Frontal cortex (tissue), 4 donors: ENCODE measurements around the gene GRAMD1B. TPM values are rescaled to one million over a fixed set of nuclear protein-coding genes. Genes with fewer than 3 reads are reported as not detected.
"Not testable (repeated sequence)": the region's sequence is repeated elsewhere in the genome, so short reads cannot be mapped to it uniquely, and the experiment has no call there.

Experiments used
- DNase-seq, 2 donors: peaks; one replicate each; pipeline ENCODE4 v3.0.0; 2012; ENCODE audit warnings: low spot score in 2 of 2
- FAIRE-seq: peaks from 2 replicates; lab custom pipeline; 2012; peaks lifted over from hg19 to GRCh38; lab: Jason Lieb, UNC
- total RNA-seq: library from RNA; depleted of rRNA; stranded (reverse); fragments of >200 nt; gene quantifications from one replicate; pipeline ENCODE4 v1.2.3, GENCODE V29; 2014
- donor health status: control.
- donor health status: control.
- donor health status: control.

GRAMD1B gene
- total RNA-seq, 1 donor from 2014 or later: 39.9 TPM

DNA sequence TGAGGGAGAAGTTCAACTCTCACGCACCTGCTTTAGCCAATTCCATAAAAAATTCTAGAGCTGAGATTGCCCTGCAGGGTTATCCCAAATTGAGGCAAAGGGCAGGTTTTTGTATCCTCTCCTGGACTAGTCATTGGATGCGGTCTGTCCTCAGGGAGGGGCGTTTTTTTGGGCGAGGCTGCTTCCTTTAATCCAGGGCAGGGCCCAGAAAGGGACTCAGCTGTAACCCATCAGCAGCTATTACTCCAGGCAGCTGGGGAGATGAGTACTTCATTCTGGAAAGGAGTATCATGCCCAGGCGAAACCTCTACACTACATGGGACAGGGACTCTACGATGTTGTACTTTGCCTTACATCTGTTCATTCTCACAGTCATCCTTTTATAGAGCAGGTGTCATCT, 121.0 kb downstream of the GRAMD1B start:
- DNase-seq (no peak), FAIRE-seq (no peak)

DNA sequence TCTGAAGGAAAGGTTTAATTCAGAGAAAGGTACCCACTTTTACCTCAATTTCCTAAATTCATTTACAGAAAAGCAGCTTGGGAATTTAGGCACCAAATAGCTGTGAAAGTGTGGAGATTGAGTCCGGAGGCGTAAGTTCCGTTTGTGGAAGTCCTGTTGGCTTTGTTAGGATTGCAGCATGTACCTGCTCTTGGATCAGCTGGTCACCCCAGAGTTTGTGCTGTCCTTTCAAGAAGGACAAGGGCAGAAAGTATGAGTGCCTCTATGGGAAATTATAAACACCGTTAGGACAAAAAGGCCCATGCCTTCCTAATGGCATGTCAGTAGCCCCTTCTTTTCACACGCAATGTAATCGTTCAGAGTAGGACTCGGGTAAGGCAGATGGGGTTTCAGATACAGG, 126.6 kb downstream of the GRAMD1B start:
- DNase-seq (no peak), FAIRE-seq (no peak)

DNA sequence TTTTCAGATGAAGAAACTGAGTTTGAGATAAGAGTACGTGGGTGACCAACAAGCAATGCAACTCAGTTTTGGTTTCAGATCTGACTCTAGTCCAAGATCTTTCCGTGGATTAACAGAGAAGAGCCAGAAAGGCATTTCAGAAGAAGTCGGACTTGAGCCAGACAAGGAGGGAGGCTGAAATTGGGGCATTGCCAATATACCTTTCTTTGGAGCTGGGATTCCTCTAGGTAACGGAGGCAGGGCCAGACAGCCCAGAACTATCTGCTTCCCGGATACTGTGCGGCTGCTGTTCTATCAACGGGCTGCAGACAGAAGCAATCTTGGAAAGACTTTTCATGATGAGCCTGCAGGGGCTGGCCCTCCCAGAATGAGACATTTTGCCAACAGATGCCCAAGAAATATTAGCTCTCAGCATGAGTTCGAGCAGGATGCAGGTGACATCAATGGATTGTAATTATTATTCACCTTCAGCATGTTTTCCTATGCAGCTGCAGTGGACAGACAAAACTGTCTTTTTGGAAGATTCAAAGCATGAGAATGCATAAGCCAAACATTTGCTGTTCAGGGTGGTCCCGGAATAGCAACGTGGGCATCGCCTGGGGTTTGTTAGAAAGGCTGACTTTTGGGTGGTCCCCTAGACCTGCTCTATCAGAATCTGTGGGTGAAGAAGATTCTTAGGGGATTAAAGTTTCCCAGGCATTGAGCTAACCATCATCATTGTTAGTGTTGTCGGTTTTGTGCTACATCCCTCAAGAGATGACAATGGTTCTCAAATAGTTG, 128.7 kb downstream of the GRAMD1B start:
- no peak for FAIRE-seq
- DNase-seq: no peak

DNA sequence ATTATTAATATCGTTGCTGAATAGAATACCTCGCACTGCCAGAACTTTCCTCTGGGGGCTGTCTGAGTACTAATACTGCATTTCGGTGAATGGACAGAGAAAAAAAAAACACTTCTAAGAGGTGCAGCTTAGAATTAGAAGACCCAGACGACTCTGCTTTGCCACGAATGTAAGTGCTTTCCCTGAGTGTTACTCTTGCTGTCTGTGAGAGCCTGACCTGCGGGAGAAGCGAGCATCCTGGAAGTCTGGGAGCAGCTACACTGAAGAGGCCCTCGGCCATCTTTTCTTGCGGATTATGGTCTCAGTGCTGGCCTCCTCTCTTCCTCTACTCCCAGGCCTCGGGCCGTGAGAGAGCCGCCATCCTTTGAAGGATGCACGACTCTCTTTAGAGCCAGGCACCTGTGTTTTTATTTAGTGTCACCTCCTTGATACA, 129.5 kb downstream of the GRAMD1B start:
- DNase-seq: no peak
- FAIRE-seq: no peak

DNA sequence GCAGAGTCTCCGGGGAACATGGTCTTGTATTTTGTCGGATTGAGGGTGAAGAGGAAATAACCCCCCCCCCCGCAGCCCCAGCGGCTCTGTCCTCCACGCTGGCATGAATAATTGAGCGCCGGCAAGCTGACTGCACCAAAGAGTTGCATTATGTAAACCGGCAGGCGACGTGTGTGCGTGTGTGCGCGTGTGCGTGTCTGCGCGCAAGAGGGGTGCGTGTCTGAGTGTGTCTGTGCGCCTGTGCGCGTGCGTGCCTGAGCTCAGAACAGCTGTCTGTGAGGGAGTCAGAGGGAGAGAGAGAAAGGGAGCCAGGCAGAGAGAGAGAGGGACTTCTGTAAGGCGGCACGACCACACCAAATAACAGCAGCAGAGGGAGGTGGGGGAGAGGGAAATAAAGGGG, 129.9 kb downstream of the GRAMD1B start:
- FAIRE-seq (no peak), DNase-seq (no peak)

DNA sequence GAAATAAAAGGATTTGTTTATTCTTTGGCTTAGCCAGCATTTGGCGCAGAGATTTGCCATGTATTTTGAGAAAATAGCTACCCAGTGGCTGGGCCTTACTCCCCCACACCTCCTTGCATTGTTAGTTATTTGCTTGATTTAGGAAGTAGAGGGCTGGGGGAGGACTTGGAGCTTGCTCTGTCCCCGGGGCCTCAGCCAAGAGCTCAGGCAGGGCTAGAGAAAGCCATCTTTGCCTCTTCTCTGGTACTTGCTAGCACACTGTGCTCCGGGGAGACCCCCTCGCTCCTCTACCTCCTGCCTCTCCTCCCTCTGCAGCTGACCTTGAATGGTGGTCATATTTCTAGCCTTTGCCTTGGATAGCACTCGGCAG, 131.3 kb downstream of the GRAMD1B start:
- DNase-seq: no peak
- no peak for FAIRE-seq

DNA sequence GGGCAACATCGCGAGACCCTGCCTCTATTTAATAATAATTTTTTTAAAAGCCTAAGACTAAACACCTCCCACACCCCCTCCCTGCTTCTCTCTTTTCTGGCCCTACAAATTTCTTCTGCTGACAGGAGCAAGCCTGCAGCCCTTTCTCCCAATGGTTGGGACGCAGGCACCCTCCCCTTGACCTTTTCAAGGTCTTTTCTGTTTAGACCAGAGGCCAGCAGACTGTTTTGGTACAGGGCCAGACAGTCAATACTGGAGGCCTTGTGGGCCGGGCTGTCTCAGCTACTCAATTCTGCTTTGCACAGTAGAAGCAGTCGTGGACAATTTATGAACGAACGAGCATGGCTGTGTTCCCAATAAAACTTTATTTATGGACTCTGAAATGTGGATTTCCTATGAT, 132.1 kb downstream of the GRAMD1B start:
- DNase-seq: no peak
- FAIRE-seq: no peak

DNA sequence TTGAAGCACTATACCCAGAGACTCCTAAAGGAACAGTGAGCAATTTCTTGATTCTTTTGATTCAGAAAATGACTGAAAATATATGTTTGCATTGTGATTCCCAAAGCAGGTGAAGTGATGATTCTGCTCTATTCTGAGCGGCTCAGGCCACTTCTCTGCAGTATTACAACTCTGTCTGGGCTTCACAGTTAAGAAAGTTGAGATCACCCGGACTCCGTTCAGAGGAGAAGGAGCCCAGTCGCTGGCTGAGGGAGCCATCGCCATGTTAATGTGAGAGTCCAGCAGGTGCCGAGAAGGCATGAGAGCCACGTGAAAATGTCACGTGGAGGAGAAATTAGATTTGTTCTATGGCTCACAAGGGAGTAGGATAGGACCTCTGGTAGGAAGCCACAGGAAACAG, 132.8 kb downstream of the GRAMD1B start:
- DNase-seq (no peak), FAIRE-seq (no peak)

DNA sequence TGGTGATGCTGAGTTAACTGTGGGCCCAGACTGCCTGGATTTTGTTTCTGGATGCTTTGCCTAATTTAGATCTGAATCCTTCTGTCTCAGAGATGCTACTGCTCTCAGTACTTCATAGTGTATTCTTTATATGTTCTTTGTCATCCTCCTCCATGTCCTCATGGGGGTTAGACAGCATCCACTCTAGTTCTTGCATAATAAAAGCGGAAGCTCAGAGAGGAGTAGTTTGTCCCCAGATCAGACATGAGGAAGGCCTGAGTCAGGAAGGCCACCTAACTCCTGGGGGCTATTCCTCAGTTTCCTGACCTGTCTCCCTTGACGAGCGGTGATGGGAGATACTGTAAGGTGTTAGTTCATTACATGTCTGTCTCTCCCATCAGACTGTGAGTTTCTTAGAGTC, 134.2 kb downstream of the GRAMD1B start:
- FAIRE-seq (no peak), DNase-seq (no peak)

DNA sequence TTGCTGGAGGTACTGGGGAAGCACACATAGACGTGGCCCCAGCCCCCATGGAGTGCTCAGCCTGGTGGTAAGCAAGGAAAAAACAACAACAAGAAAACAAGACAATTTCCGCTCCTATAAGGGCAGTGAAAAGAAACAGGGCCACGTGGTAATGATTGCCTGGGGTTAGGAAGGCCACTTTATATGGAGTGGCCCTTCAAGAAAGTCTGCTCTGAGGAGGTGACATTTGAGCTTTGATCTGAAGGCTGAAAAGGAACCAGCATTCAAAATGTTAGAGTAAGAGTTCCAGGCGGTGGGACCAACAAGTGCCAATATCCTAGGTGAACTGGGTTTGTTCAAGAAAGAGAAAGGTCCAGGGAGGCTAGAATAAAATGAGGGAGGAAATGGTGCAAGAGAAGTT, 136.8 kb downstream of the GRAMD1B start:
- FAIRE-seq: no peak
- DNase-seq: no peak

DNA sequence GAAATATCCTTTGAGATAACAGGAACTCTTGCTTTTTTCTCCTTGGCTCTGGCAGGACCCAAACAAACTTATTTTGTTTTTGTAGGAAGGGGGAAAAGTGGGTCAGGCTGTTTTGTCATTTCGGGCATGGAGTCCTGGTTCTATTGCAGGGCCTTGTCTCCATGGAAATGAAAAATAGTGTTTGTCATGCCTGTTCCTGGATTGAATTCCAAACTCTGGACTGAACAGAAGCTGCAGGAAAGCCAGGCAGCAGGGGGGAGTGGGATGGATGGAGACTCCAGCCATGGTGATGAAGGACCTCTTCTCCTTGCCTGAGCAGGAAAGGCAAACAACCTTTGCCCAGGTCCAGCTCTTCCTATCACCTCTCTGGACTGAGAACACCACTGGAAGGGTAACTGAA, 137.4 kb downstream of the GRAMD1B start:
- DNase-seq (no peak), FAIRE-seq (no peak)

DNA sequence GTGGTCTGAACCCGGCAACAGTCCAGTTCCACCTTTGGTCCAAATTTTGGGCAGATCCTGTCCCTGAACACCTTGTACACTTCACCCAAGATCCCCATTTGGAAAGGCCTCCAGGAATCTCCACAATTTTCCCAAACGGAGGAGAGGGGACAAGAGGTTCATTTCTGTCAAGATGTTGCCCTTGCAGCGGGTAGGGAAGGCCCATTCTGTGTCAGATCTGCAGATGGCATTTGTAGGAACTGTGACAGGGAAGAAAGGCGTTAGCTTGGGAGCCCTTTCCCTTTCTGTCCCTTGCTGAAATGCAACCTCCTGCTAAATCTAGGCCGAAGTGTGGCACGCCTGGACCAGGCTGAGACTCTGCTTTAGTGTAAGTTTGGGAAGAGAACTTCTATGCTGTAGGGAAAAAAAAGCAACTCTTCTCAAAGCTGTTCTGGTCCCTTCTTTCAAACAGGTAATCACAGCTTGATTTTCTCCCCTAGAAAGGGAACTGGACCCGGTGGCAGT, 138.3 kb downstream of the GRAMD1B start:
- DNase-seq (no peak), FAIRE-seq (no peak)

DNA sequence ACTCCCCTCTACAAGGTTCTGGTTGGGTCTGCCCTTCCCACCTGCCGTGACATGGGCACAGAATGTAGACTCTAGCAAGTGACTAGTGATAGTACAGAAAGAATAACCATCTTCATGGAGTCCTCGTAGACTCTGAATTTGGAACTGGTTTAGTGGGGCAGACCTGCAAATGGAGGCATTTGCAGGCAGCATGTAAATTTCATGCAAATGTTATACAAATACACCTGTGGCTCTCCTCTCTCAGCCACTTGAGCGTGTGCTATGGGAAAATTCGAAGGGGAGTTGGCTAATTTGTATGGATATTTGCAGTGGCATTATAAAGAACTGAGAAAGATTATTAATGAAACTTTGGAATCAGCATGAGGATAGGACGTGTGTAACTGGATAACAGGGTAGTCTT, 139.3 kb downstream of the GRAMD1B start:
- FAIRE-seq (no peak), DNase-seq (no peak)

DNA sequence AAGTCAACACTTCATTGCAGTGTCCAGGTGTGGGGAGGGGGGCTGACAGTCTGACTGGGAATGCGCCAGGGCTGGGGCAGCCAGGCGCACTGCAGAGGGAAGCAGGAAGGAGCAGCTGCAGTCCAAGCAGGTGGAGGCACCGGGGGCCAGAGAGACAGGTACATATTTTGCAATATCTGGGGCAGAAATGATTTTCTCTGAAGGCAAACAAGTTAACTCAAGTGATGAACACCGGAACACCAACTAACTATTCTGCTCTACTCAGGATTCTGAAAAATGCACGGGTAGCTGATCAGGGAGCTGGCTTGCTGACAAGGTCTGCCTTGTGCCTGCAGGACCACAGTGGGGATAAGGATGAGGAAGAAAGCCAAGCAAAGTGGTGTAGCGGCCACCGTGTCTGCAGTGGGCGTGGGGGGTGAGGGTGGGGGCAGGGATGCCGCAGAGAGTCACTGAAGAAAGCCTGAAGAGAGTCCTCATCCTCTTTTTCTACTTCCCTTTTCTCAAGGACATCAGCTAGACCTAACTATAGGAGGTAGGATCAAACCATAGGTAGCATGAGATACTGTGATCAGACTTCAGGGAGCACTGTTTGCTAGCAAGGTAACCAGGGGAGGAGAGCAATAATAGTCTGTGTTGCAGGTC, 141.0 kb downstream of the GRAMD1B start:
- no peak for FAIRE-seq
- DNase-seq: no peak

DNA sequence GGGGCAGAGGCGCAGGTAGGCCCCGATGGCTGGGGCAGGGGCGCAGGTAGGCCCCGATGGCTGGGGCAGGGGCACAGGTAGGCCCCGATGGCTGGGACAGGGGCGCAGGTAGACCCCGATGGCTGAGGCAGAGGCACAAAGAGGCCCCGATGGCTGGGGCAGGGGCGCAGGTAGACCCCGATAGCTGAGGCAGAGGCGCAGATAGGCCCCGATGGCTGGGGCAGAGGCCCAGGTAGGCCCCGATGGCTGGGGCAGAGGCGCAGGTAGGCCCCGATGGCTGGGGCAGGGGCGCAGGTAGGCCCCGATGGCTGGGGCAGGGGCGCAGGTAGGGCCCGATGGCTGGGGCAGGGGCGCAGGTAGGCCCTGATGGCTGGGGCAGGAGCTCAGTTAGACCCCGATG, 142.7 kb downstream of the GRAMD1B start:
- DNase-seq: not testable (repeated sequence)

DNA sequence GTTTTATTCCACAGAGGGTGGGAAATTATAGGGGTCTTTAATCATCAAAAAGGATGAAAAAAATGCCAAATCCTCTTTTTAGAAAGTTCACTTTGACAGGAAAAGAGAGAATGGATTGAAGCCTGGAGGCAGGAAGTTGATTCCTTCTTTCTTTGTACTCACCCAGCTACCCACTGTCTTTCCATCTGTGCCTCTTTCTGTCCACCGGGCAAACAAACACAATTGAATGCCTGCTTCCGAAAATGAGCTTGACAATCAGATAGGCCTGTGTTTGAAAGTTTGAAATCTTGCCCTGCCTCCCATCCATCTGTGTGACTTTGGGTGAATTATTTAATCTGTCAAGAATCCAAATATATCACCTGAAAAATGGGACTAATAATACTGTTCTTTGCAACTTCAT, 143.2 kb downstream of the GRAMD1B start:
- FAIRE-seq (no peak), DNase-seq (no peak)

More for the DNA sequence above, 142.7 kb downstream of the GRAMD1B start:
- not testable (repeated sequence) for FAIRE-seq

DNA sequence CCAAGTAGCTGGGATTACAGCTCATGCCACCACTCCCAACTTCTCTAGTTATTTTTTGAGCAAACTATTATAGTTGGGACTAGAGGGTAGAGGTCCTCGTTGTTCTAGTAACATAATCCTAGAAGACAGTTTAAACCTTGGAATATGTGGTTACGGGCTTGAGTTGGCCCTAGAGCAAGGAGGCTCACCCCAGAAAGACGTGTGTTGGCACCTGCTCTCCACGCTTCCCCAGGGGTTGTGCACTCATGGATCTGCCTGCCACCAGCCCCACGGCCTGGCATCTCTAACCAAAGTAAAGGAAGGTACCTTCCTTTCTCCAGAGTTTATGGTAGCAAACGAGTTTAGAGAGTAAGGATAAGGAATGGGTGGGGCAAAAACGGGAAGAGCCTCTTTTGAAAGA, 145.4 kb downstream of the GRAMD1B start:
- FAIRE-seq (no peak), DNase-seq (no peak)

DNA sequence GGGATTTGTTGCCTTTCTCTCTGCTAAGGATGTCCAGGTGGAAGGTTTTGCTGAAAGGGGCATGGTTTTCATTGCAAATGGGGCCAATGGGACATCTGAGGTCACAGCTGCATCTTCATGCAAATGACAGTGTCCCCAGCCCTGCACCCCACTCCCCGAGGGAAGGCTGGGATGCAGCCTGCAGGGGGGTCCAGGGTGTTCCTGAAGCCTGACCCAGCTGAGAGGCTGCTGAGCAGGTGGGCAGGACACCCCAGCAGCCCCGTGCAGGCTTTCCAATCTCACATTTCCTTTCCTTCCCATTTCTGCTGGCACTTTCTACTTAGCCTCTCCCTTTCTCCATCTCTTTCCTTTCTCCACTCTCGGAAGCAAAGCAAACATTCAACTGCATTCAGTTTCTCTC, 146.0 kb downstream of the GRAMD1B start:
- no peak for FAIRE-seq
- no peak for DNase-seq

DNA sequence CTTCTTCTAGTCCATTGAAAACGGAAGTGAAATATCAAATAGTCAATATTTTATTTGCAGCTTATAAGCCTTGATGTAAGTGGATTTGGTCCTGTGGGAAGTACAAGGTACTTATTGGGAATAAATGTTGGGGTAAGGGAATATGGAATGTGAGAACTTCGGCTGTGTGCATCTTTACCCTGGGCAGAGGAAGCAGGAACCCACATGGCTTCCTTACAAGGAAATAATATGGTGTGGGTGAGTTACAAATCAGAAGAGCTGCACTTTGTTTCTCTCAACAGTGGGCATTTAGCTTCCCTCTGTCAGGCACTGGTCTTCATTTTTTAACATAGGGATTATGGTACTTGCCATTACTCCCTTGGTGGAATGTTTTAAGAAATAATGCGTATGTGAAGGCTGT, 146.4 kb downstream of the GRAMD1B start:
- DNase-seq (no peak), FAIRE-seq (no peak)

DNA sequence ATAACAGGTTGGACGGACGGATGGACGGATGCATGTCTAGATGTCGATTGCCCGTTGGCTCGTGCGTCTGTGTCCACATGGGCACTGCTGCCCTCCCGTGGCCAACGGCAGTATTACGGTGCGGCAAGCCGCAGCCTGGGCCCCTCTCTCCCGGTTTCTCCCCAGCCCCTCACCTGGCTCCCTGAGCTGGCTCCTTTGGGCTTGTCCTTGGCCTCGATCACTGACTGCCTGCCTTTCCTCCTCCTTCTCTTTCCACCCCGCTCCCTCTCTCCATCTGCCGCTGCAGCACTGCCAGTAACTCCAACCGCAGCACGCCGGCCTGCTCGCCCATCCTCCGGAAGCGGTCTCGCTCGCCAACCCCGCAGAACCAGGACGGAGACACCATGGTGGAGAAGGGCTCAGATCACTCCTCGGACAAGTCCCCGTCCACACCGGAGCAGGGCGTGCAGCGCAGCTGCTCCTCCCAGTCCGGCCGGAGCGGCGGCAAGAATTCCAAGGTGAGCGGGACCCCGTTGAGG, 147.1 kb downstream of the GRAMD1B start:
- DNase-seq (peak; percentile 73 to 81), FAIRE-seq (no peak)

DNA sequence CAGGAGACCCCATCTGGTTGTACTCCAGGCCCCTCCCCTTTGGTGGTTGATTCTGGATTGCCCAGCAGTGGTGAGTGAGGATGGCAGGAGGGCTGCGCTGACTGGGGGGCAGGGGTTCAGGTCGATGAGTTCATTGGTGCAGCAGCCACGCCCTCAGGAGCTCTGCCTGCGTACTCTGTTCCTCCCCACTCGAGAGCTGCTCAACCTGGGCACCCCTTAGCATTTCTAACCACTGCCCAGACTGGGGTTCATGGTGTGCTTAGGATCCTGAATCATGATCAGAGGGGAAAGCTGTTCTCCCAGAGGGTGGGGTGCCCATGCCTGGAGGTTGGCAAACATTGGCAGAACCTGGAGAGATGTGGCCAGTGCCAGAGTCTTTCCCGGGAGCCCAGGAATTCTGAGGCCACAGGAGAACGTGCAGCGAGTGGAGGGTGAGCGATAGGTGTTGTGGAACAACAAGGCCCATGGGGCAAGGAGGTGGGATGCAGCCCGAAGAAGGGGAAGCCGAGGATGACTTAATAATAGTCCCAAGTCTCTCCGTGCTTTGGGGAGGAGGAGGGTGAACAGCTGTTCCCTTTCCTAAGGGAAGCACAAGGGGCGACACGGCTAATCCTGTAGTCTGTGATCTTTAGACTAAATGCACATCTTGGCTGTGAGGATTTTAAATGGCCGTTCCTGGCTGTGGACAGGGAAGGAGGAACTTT, 148.9 kb downstream of the GRAMD1B start:
- no peak for FAIRE-seq

More for the DNA sequence above, 148.9 kb downstream of the GRAMD1B start:
- DNase-seq: no peak
